Keratinocyte (primary cell): ENCODE data around the gene GSAP. TPM values are rescaled to one million over a fixed set of nuclear protein-coding genes. Genes with fewer than 3 reads are reported as not detected.

ENCODE experiments used
- DNase-seq: peaks from one replicate; pipeline ENCODE4 v3.0.0-alpha.2; 2011; ENCODE audit warnings: low read depth, missing footprints, low spot score
- FAIRE-seq: peaks from 2 replicates; lab custom pipeline; 2011; peaks lifted over from hg19 to GRCh38; lab: Jason Lieb, UNC
- H2AFZ ChIP-seq: 2 replicates; pipeline ENCODE4 v1.6.0; 2012; ENCODE audit warnings: low read length, control low read depth, inconsistent platforms; ENCODE audit not compliant: control insufficient read depth
- H3K27ac ChIP-seq: 2 replicates; pipeline ENCODE4 v1.5.1; 2011; ENCODE audit warnings: low read length; ENCODE audit not compliant: control insufficient read depth, insufficient read depth
- H3K27me3 ChIP-seq: 3 replicates; pipeline ENCODE4 v1.6.0; 2011; ENCODE audit warnings: low read length; ENCODE audit not compliant: control insufficient read depth, insufficient read depth; ENCODE audit errors: extremely low read depth
- H3K36me3 ChIP-seq, 2 experiments: 2 replicates in 1 of 2; 3 replicates in 1 of 2; pipeline ENCODE4 v1.5.1; 2011; ENCODE audit warnings: low read length in 2 of 2, mild to moderate bottlenecking in 1 of 2; ENCODE audit not compliant: control insufficient read depth in 2 of 2, insufficient read depth in 2 of 2; ENCODE audit errors: extremely low read depth in 1 of 2
- H3K4me1 ChIP-seq: 3 replicates; pipeline ENCODE4 v1.5.1; 2011; ENCODE audit warnings: low read length; ENCODE audit not compliant: control insufficient read depth, insufficient read depth; ENCODE audit errors: extremely low read depth
- H3K4me2 ChIP-seq: 3 replicates; pipeline ENCODE4 v1.6.0; 2011; ENCODE audit warnings: low read depth, low read length; ENCODE audit not compliant: control insufficient read depth, insufficient read depth; ENCODE audit errors: extremely low read depth
- H3K4me3 ChIP-seq, 3 experiments: fragments of 200-600 bp in 1 of 3; sonication (generic) in 1 of 3; 2 replicates in 2 of 3; 3 replicates in 1 of 3; pipeline ENCODE4 v1.5.1; 2011 to 2016; ENCODE audit warnings: low read length in 3 of 3, mild to moderate bottlenecking in 3 of 3, control low read depth in 2 of 3, inconsistent platforms in 1 of 3, low read depth in 1 of 3, mixed read lengths in 1 of 3, mixed run types in 1 of 3, moderate library complexity in 1 of 3; ENCODE audit not compliant: control insufficient read depth in 2 of 3, insufficient read depth in 2 of 3; ENCODE audit errors: extremely low read depth in 1 of 3
- H3K79me2 ChIP-seq: 2 replicates; pipeline ENCODE4 v1.6.0; 2012; ENCODE audit warnings: low read length; ENCODE audit not compliant: control insufficient read depth, insufficient read depth
- H3K9ac ChIP-seq: 3 replicates; pipeline ENCODE4 v1.6.0; 2011; ENCODE audit warnings: low read length; ENCODE audit not compliant: control insufficient read depth, insufficient read depth; ENCODE audit errors: extremely low read depth
- H3K9me1 ChIP-seq: 3 replicates; pipeline ENCODE4 v1.6.0; 2011; ENCODE audit warnings: low read length; ENCODE audit not compliant: control insufficient read depth, insufficient read depth; ENCODE audit errors: extremely low read depth
- H3K9me3 ChIP-seq: 2 replicates; pipeline ENCODE4 v1.5.1; 2012; ENCODE audit warnings: low read depth, low read length; ENCODE audit not compliant: control insufficient read depth
- H4K20me1 ChIP-seq: 3 replicates; pipeline ENCODE4 v1.6.0; 2011; ENCODE audit warnings: low read length; ENCODE audit not compliant: control insufficient read depth, insufficient read depth; ENCODE audit errors: extremely low read depth
- CTCF ChIP-seq, 3 experiments: IDR thresholded peaks in 1 of 3; conservative IDR thresholded peaks in 1 of 3; optimal IDR thresholded peaks in 1 of 3; 2 replicates in 2 of 3; 3 replicates in 1 of 3; pipeline versions ENCODE3 to v1.5.1; 2011; ENCODE audit warnings: low read length in 3 of 3, mild to moderate bottlenecking in 3 of 3, moderate library complexity in 2 of 3, control low read depth in 1 of 3, inconsistent platforms in 1 of 3; ENCODE audit not compliant: insufficient read depth in 2 of 3; ENCODE audit errors: extremely low read depth in 1 of 3
- EZH2 ChIP-seq: IDR thresholded peaks from one replicate; pipeline ENCODE4 v1.6.1; 2012; ENCODE audit warnings: inconsistent platforms, mild to moderate bottlenecking, low read length, moderate library complexity
- dilution Hi-C: fragments of 300-500 bp; cut with MboI; formaldehyde crosslinking; loops from one replicate; pipeline ENCODE4 v1.7.0; 2020; ENCODE audit warnings: low sequenced_read_pairs; ENCODE audit not compliant: extremely low pct_ligation_motif_present
- polyA plus RNA-seq, 5 experiments: library from polyadenylated mRNA; depleted of rRNA in 3 of 5; stranded (reverse) in 3 of 5; stranded (forward) in 1 of 5; unstranded in 1 of 5; fragments of >200 nt; gene quantifications; 1 replicate in 1 of 5; 2 replicates in 3 of 5; 3 replicates in 1 of 5; pipeline versions ENCODE4 v1.2.1 to v1.2.3, GENCODE V29; 2011 to 2012; ENCODE audit warnings: missing spikeins in 2 of 5, low read depth in 1 of 5, low replicate concordance in 1 of 5

Gene GSAP
- polyA plus RNA-seq, 1 donor (not counting 4 experiments of a cell fraction or from before 2014, with no cell fraction given), result 5.4 TPM

- no peak for TF ChIP-seq EZH2
- no peak for TF ChIP-seq CTCF (optimal IDR thresholded peaks at IDR 0.05 in 1 of 3, IDR thresholded peaks at IDR 0.05 in 1 of 3, conservative IDR thresholded peaks at IDR 0.05 in 1 of 3; ENCODE audit: extremely low read depth in 1 of 3, insufficient read depth in 2 of 3, low read length in 3 of 3)
- H3K79me2 ChIP-seq, result no peaks in the 10 kb centered on the region
- dilution Hi-C loops, result no loop called here
- no peaks in the 10 kb centered on the region for H4K20me1 ChIP-seq
- no peak overlapping the region for H3K27ac ChIP-seq
- H2AFZ ChIP-seq, result no peak overlapping the region
- DNase-seq (no peak), FAIRE-seq (no peak)
- H3K4me2 ChIP-seq, result no peak overlapping the region
- no peaks in the 10 kb centered on the region for H3K36me3 ChIP-seq
- no peak overlapping the region for H3K9ac ChIP-seq
- H3K27me3 ChIP-seq, result no peaks in the 10 kb centered on the region
- H3K9me3 ChIP-seq, result no peaks in the 10 kb centered on the region
- H3K4me3 ChIP-seq, result no peak overlapping the region
- peaks cover 25% of the 10 kb centered on the region for H3K4me1 ChIP-seq
- H3K9me1 ChIP-seq, result no peaks in the 10 kb centered on the region
Observed at GRCh38 chr7:77441046-77441445, 24.9 kb upstream of the GSAP start.

GRCh38 chr7:77439572-77439971 is 23.4 kb upstream of the GSAP start:
- no peak overlapping the region for H3K4me3 ChIP-seq
- FAIRE-seq, result peak; percentile 55
- H3K9ac ChIP-seq, result no peak overlapping the region
- dilution Hi-C loops, result no loop called here
- no peak for DNase-seq
- no peak overlapping the region for H3K4me2 ChIP-seq
- TF ChIP-seq CTCF (optimal IDR thresholded peaks at IDR 0.05 in 1 of 3, IDR thresholded peaks at IDR 0.05 in 1 of 3, conservative IDR thresholded peaks at IDR 0.05 in 1 of 3; ENCODE audit: extremely low read depth in 1 of 3, insufficient read depth in 2 of 3, low read length in 3 of 3), result peak; percentile 24 to 82 (median 52)
- TF ChIP-seq EZH2, result no peak
- H3K27me3 ChIP-seq, result no peaks in the 10 kb centered on the region
- no peaks in the 10 kb centered on the region for H4K20me1 ChIP-seq
- no peaks in the 10 kb centered on the region for H3K9me3 ChIP-seq
- H3K36me3 ChIP-seq, result no peaks in the 10 kb centered on the region
- no peaks in the 10 kb centered on the region for H3K79me2 ChIP-seq
- no peak overlapping the region for H3K27ac ChIP-seq
- peak overlapping the region; percentile 71 for H2AFZ ChIP-seq
- H3K4me1 ChIP-seq, result peaks cover 25% of the 10 kb centered on the region
- no peaks in the 10 kb centered on the region for H3K9me1 ChIP-seq
